Measurements from ENCODE around the gene MFSD6.

DNA sequence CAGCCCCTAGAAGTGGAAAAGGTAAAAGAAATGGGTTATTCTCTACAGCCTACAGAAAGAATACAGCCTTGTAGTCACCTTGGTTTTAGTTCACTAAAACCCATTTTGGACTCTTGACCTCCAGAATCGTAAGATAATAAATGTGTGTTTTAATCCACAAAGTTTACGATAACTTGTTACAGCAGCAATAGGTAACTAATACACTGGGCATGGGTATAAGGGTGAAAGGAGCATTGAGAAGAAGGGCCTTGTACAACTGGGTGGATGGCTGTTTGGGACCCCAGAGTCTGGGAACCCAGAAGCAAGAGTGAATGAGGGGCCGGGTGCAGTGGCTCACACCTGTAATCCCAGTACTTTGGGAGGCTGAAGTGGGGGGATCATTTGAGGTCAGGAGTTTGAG lies 2.2 kb upstream of the MFSD6 start:
- TF ChIP-seq EZH2 (IDR thresholded peaks at IDR 0.05) (no peak), POLR2AphosphoS5 (IDR thresholded peaks at IDR 0.05; ENCODE audit: borderline replicate concordance, low read depth, low read length) (no peak)
